ENCODE results near the gene C1QTNF5. TPM values are rescaled to one million over a fixed set of nuclear protein-coding genes. Genes with fewer than 3 reads are reported as not detected.
"Not testable (repeated sequence)": the region's sequence is repeated elsewhere in the genome, so short reads cannot be mapped to it uniquely, and the experiment has no call there.

C1QTNF5 gene
- total RNA-seq, 1 experiment from 2014 or later: 0.33 TPM

GRCh38 chr11:119384332-119384731, 43.6 kb upstream of the C1QTNF5 start:
- no peak overlapping the region for H3K4me2 ChIP-seq (ENCODE audit: insufficient read depth, insufficient read length, low read length)
- no peak for TF ChIP-seq CTCF (conservative IDR thresholded peaks at IDR 0.05)
- H3K27me3 Mint-ChIP-seq (ENCODE audit: low read depth): peaks cover 15% of the 10 kb centered on the region

GRCh38 chr11:119382513-119382912, 41.8 kb upstream of the C1QTNF5 start:
- H2BK120ac ChIP-seq (ENCODE audit: low read depth, low read length, poor library complexity, severe bottlenecking); H4K20me1 ChIP-seq (ENCODE audit: control insufficient read depth, insufficient read depth, insufficient read length); H3K79me1 ChIP-seq (ENCODE audit: insufficient read depth, low read depth, low read length, poor library complexity, severe bottlenecking); H3K27ac Mint-ChIP-seq; H3K4ac ChIP-seq (ENCODE audit: low read depth, low read length); H3K79me2 ChIP-seq (ENCODE audit: insufficient read depth, low read length); H2BK12ac ChIP-seq (ENCODE audit: insufficient read length, low read depth, low read length); DNase-seq; H3K9ac ChIP-seq (ENCODE audit: extremely low read depth, insufficient read length, low read length); H4K8ac ChIP-seq (replicated peaks; ENCODE audit: insufficient read length, low read depth, low read length); H3K27ac ChIP-seq (ENCODE audit: insufficient read length, low read depth, low read length); H2AK5ac ChIP-seq (ENCODE audit: insufficient read length, low read length); H3K9me3 ChIP-seq (ENCODE audit: control insufficient read depth, low read depth, low read length); H2BK5ac ChIP-seq (ENCODE audit: insufficient read length, low read length); H3T11ph ChIP-seq (ENCODE audit: low read length); H2AFZ ChIP-seq (ENCODE audit: low read length); H3K23ac ChIP-seq (ENCODE audit: insufficient read length, low read depth, low read length); H3K9me3 Mint-ChIP-seq; H3K14ac ChIP-seq (ENCODE audit: insufficient read depth, low read length); H2BK15ac ChIP-seq (ENCODE audit: low read depth, low read length); H4K5ac ChIP-seq (ENCODE audit: insufficient read length, low read depth, low read length); H3K27me3 ChIP-seq (ENCODE audit: insufficient read depth, low read length); H3K18ac ChIP-seq (ENCODE audit: insufficient read length, low read depth, low read length); H2BK20ac ChIP-seq (ENCODE audit: low read depth, low read length, poor library complexity, severe bottlenecking); H3K4me1 ChIP-seq (ENCODE audit: insufficient read depth, low read length); H3K4me3 Mint-ChIP-seq; H3K56ac ChIP-seq (ENCODE audit: insufficient read length, low read depth, low read length); H4K91ac ChIP-seq (ENCODE audit: insufficient read length, low read depth, low read length); H3K36me3 Mint-ChIP-seq (ENCODE audit: insufficient read depth in 1 of 3, low read depth in 3 of 3): not testable (repeated sequence)
- H3K4me2 ChIP-seq (ENCODE audit: insufficient read depth, insufficient read length, low read length): peak overlapping the region; percentile 79
- H3K23me2 ChIP-seq (ENCODE audit: insufficient read length, low read depth, low read length, poor library complexity, severe bottlenecking): peaks cover 15% of the 10 kb centered on the region
- H3K27me3 Mint-ChIP-seq (ENCODE audit: low read depth): peaks cover 15% of the 10 kb centered on the region
- no CpG with 5 or more reads among the region's 14 CpGs for WGBS (ENCODE audit: extremely low coverage, insufficient read length, low lambda C conversion rate)
- peaks cover 26 to 33% of the 10 kb centered on the region in 2 experiments for H3K4me1 Mint-ChIP-seq

More at GRCh38 chr11:119384332-119384731, 43.6 kb upstream of the C1QTNF5 start:
- no peak overlapping the region for H3K14ac ChIP-seq (ENCODE audit: insufficient read depth, low read length)
- no peak overlapping the region for H3K56ac ChIP-seq (ENCODE audit: insufficient read length, low read depth, low read length)
- peaks cover 3% of the 10 kb centered on the region; the same call in 1 of the 2 replicates for H3K4me1 ChIP-seq (ENCODE audit: insufficient read depth, low read length)
- no peaks in the 10 kb centered on the region; a peak in 1 of 5 replicates for H3K9me3 Mint-ChIP-seq
- H3K23ac ChIP-seq (ENCODE audit: insufficient read length, low read depth, low read length): no peak overlapping the region
- no peak overlapping the region for H2BK20ac ChIP-seq (ENCODE audit: low read depth, low read length, poor library complexity, severe bottlenecking)
- H2BK15ac ChIP-seq (ENCODE audit: low read depth, low read length): no peak overlapping the region
- no peak overlapping the region for H3K4ac ChIP-seq (ENCODE audit: low read depth, low read length)
- peaks cover 11 to 15% of the 10 kb centered on the region in 2 experiments for H3K4me1 Mint-ChIP-seq
- H4K91ac ChIP-seq (ENCODE audit: insufficient read length, low read depth, low read length): no peak overlapping the region
- no peak overlapping the region for H2BK12ac ChIP-seq (ENCODE audit: insufficient read length, low read depth, low read length)
- WGBS (ENCODE audit: extremely low coverage, insufficient read length, low lambda C conversion rate): 100% methylated on average over 1 of the region's 2 CpGs
- no peak overlapping the region for H3K4me3 Mint-ChIP-seq
- no peaks in the 10 kb centered on the region for H3K36me3 Mint-ChIP-seq (ENCODE audit: insufficient read depth in 1 of 3, low read depth in 3 of 3)
- no peaks in the 10 kb centered on the region for H4K20me1 ChIP-seq (ENCODE audit: control insufficient read depth, insufficient read depth, insufficient read length)
- H3K79me2 ChIP-seq (ENCODE audit: insufficient read depth, low read length): no peaks in the 10 kb centered on the region
- H2AK5ac ChIP-seq (ENCODE audit: insufficient read length, low read length): no peak overlapping the region
- no peak overlapping the region for H3K27ac ChIP-seq (ENCODE audit: insufficient read length, low read depth, low read length)
- H3T11ph ChIP-seq (ENCODE audit: low read length): no peak overlapping the region
- no peak overlapping the region for H2AFZ ChIP-seq (ENCODE audit: low read length)
- no peak overlapping the region for H3K18ac ChIP-seq (ENCODE audit: insufficient read length, low read depth, low read length)
- no peak overlapping the region for H2BK5ac ChIP-seq (ENCODE audit: insufficient read length, low read length)
- no peak overlapping the region for H4K8ac ChIP-seq (replicated peaks; ENCODE audit: insufficient read length, low read depth, low read length)
- no peaks in the 10 kb centered on the region for H3K9me3 ChIP-seq (ENCODE audit: control insufficient read depth, low read depth, low read length)
- no peak overlapping the region for H2BK120ac ChIP-seq (ENCODE audit: low read depth, low read length, poor library complexity, severe bottlenecking)
- H3K27ac Mint-ChIP-seq: no peak overlapping the region
- no peak for DNase-seq
- H3K23me2 ChIP-seq (ENCODE audit: insufficient read length, low read depth, low read length, poor library complexity, severe bottlenecking): peaks cover 15% of the 10 kb centered on the region
- no peak overlapping the region for H4K5ac ChIP-seq (ENCODE audit: insufficient read length, low read depth, low read length)
- peaks cover 3% of the 10 kb centered on the region; the same call in 1 of the 2 replicates for H3K27me3 ChIP-seq (ENCODE audit: insufficient read depth, low read length)
- no peak overlapping the region for H3K9ac ChIP-seq (ENCODE audit: extremely low read depth, insufficient read length, low read length)
- H3K79me1 ChIP-seq (ENCODE audit: insufficient read depth, low read depth, low read length, poor library complexity, severe bottlenecking): no peaks in the 10 kb centered on the region

Data from H9 (cell line).